Measurements from ENCODE around the gene OLFML2A. TPM values are rescaled to one million over a fixed set of nuclear protein-coding genes. Genes with fewer than 3 reads are reported as not detected.

The OLFML2A gene
- total RNA-seq, 1 experiment from 2014 or later: 6.7 TPM

DNA sequence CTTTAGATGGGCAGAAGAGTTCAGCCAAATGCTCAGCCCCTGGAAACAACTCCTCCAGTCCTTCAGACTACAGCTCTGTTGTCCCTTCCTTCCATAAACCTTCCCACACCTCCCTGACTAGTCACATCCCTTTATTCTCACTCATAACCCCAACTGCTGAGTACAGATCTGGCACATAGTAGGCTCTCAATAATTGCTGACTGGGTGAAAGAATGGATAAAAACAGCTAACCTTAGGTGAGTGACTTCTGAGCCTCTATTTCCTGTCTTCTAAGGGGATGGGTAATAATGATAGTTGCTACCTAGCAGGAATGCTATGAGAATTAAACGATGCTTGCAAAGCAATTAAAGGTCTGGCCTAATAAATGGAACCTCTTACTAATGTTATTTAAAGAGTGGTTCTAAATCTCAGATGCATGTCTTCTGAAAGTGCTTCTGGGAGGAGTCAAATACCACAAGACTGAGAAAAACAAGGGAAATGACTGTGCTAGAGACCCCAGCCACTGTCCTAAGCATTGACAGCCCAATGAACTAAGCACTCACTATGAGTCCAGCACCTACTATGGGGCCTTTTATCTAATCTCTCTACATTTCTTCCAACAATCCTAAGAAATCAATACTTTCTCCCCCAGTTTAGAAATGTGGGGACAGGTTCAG, 3.3 kb upstream of the OLFML2A start (continued):
- TF ChIP-seq SMAD4 (CRISPR knock-in tag; IDR thresholded peaks at IDR 0.05) (no peak), PRRX2 (CRISPR knock-in tag; IDR thresholded peaks at IDR 0.05) (no peak)
- TF ChIP-seq, protein P1, sequence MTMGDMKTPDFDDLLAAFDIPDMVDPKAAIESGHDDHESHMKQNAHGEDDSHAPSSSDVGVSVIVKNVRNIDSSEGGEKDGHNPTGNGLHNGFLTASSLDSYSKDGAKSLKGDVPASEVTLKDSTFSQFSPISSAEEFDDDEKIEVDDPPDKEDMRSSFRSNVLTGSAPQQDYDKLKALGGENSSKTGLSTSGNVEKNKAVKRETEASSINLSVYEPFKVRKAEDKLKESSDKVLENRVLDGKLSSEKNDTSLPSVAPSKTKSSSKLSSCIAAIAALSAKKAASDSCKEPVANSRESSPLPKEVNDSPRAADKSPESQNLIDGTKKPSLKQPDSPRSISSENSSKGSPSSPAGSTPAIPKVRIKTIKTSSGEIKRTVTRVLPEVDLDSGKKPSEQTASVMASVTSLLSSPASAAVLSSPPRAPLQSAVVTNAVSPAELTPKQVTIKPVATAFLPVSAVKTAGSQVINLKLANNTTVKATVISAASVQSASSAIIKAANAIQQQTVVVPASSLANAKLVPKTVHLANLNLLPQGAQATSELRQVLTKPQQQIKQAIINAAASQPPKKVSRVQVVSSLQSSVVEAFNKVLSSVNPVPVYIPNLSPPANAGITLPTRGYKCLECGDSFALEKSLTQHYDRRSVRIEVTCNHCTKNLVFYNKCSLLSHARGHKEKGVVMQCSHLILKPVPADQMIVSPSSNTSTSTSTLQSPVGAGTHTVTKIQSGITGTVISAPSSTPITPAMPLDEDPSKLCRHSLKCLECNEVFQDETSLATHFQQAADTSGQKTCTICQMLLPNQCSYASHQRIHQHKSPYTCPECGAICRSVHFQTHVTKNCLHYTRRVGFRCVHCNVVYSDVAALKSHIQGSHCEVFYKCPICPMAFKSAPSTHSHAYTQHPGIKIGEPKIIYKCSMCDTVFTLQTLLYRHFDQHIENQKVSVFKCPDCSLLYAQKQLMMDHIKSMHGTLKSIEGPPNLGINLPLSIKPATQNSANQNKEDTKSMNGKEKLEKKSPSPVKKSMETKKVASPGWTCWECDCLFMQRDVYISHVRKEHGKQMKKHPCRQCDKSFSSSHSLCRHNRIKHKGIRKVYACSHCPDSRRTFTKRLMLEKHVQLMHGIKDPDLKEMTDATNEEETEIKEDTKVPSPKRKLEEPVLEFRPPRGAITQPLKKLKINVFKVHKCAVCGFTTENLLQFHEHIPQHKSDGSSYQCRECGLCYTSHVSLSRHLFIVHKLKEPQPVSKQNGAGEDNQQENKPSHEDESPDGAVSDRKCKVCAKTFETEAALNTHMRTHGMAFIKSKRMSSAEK (CRISPR knock-in tag; IDR thresholded peaks at IDR 0.05; ENCODE audit: borderline replicate concordance): no peak

DNA sequence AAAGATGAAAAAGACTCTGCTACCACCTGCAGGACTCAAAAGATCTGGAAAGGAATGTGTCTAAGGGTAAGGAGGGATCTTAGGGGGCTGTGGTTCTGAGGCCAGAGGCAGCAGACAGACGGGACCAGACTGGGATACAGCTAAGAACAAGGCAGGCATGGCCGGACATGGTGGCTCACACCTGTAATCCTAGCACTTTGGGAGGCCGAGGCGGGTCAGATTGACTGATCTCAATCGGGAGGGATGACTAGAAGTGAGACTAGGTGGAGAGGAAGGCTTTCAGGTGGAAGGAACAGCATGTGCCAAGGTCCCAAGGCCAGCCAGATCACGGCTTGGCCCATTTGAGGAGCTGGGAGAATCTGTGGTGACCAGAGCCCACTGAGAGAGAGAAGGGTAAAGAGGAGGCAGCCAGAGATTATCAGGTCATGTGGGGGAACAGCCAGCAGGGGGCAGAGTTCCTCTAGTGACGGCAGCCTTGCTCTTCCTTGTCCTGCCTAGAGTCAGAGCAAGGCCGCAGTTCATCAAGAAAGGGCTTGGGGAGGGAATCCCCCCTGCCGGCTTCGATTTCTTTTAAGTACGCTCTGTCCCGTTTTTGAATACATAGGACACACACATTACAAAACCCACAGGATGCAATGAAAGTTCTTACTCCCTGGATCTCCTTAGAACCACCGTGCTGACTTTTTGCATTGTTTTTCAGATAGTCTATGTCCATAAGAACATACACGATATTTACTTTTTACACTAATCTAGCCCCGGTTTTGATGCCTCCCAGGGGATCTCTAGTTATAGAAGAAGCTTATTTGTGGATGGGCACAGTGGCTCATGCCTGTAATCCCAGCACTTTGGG, 2.6 kb upstream of the OLFML2A start:
- peaks cover 30% of the 10 kb centered on the region for H3K27me3 Mint-ChIP-seq (ENCODE audit: low read depth)
- H3K4me1 Mint-ChIP-seq: peaks cover 28% of the 10 kb centered on the region
- DNase-seq (ENCODE audit: low spot score) (peak; percentile 94), ATAC-seq (peak; percentile 18)
- H3K4me3 Mint-ChIP-seq: no peak overlapping the region
- TF ChIP-seq, protein P2, sequence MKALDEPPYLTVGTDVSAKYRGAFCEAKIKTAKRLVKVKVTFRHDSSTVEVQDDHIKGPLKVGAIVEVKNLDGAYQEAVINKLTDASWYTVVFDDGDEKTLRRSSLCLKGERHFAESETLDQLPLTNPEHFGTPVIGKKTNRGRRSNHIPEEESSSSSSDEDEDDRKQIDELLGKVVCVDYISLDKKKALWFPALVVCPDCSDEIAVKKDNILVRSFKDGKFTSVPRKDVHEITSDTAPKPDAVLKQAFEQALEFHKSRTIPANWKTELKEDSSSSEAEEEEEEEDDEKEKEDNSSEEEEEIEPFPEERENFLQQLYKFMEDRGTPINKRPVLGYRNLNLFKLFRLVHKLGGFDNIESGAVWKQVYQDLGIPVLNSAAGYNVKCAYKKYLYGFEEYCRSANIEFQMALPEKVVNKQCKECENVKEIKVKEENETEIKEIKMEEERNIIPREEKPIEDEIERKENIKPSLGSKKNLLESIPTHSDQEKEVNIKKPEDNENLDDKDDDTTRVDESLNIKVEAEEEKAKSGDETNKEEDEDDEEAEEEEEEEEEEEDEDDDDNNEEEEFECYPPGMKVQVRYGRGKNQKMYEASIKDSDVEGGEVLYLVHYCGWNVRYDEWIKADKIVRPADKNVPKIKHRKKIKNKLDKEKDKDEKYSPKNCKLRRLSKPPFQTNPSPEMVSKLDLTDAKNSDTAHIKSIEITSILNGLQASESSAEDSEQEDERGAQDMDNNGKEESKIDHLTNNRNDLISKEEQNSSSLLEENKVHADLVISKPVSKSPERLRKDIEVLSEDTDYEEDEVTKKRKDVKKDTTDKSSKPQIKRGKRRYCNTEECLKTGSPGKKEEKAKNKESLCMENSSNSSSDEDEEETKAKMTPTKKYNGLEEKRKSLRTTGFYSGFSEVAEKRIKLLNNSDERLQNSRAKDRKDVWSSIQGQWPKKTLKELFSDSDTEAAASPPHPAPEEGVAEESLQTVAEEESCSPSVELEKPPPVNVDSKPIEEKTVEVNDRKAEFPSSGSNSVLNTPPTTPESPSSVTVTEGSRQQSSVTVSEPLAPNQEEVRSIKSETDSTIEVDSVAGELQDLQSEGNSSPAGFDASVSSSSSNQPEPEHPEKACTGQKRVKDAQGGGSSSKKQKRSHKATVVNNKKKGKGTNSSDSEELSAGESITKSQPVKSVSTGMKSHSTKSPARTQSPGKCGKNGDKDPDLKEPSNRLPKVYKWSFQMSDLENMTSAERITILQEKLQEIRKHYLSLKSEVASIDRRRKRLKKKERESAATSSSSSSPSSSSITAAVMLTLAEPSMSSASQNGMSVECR (CRISPR knock-in tag; IDR thresholded peaks at IDR 0.05; ENCODE audit: borderline replicate concordance): no peak
- TF ChIP-seq NR1H2 (CRISPR knock-in tag; IDR thresholded peaks at IDR 0.05): no peak
- TF ChIP-seq, protein P3, sequence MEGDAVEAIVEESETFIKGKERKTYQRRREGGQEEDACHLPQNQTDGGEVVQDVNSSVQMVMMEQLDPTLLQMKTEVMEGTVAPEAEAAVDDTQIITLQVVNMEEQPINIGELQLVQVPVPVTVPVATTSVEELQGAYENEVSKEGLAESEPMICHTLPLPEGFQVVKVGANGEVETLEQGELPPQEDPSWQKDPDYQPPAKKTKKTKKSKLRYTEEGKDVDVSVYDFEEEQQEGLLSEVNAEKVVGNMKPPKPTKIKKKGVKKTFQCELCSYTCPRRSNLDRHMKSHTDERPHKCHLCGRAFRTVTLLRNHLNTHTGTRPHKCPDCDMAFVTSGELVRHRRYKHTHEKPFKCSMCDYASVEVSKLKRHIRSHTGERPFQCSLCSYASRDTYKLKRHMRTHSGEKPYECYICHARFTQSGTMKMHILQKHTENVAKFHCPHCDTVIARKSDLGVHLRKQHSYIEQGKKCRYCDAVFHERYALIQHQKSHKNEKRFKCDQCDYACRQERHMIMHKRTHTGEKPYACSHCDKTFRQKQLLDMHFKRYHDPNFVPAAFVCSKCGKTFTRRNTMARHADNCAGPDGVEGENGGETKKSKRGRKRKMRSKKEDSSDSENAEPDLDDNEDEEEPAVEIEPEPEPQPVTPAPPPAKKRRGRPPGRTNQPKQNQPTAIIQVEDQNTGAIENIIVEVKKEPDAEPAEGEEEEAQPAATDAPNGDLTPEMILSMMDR (IDR thresholded peaks at IDR 0.05): peak; percentile 78
- TF ChIP-seq, protein P4, sequence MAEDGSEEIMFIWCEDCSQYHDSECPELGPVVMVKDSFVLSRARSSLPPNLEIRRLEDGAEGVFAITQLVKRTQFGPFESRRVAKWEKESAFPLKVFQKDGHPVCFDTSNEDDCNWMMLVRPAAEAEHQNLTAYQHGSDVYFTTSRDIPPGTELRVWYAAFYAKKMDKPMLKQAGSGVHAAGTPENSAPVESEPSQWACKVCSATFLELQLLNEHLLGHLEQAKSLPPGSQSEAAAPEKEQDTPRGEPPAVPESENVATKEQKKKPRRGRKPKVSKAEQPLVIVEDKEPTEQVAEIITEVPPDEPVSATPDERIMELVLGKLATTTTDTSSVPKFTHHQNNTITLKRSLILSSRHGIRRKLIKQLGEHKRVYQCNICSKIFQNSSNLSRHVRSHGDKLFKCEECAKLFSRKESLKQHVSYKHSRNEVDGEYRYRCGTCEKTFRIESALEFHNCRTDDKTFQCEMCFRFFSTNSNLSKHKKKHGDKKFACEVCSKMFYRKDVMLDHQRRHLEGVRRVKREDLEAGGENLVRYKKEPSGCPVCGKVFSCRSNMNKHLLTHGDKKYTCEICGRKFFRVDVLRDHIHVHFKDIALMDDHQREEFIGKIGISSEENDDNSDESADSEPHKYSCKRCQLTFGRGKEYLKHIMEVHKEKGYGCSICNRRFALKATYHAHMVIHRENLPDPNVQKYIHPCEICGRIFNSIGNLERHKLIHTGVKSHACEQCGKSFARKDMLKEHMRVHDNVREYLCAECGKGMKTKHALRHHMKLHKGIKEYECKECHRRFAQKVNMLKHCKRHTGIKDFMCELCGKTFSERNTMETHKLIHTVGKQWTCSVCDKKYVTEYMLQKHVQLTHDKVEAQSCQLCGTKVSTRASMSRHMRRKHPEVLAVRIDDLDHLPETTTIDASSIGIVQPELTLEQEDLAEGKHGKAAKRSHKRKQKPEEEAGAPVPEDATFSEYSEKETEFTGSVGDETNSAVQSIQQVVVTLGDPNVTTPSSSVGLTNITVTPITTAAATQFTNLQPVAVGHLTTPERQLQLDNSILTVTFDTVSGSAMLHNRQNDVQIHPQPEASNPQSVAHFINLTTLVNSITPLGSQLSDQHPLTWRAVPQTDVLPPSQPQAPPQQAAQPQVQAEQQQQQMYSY (CRISPR knock-in tag; IDR thresholded peaks at IDR 0.05): no peak
- no peaks in the 10 kb centered on the region for H3K36me3 Mint-ChIP-seq
- ChIA-PET CTCF (interaction anchor here (0.6 to 12.2 kb wide), 24 partner anchors 9 to 561 kb away, joined by 3 to 935 read pairs (median 6); partner anchors contain the start of genes ARPC5L and WDR38), POLR2A (interaction anchor here (0.5 to 2.0 kb wide), 4 partner anchors 64 to 82 kb away, joined by 3 to 6 read pairs (median 5); partner anchors contain the start of gene WDR38)
- no peaks in the 10 kb centered on the region for H3K9me3 Mint-ChIP-seq
- H3K27ac Mint-ChIP-seq: no peak overlapping the region

All from WTC11 (cell line).